ENCODE data around the gene IFT80. TPM values are rescaled to one million over a fixed set of nuclear protein-coding genes. Genes with fewer than 3 reads are reported as not detected.

Gene IFT80
- total and polyA plus RNA-seq, 9 of the 15 experiments (the other 6 are each of a cell fraction or from before 2014, with no cell fraction given), result 6.7 to 21.1 (median 16.4) TPM

DNA sequence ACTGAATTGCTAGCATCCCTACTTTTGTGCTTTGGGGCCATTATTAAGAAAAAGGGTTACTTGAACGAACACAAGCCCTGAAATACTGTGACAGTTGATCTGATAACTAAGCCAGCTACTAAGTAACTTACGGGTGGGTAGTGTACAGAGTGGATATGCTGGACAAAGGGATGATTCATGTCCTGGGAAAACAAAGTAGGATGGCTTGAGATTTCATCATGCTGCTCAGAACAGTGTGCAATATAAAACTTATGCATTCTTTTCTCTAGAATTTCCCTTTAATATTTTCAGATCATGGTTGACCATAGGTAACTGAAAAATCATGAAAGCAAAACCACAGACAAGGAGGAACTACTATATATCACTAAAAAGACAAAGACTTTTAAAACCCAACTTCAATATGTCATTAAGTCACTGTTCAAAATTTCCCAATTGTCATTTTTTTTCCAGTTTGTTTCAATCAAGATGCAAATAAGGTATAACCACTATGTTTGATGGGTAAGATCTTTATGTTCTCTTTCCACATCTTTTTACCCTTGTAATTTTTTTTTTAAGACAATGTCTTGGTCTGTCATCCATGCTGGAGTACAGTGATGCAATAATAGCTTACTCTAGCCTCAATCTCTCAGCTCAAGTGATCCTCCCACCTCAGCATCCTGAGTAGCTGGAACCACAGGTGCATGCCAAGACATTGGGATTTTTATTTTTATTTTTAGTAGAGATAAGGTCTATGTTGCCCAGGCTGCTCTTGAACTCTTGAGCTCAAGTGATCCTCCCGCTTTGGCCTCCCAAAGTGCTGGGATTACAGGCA lies 67.7 kb downstream of the IFT80 start (continued):
- TF ChIP-seq, protein P1, sequence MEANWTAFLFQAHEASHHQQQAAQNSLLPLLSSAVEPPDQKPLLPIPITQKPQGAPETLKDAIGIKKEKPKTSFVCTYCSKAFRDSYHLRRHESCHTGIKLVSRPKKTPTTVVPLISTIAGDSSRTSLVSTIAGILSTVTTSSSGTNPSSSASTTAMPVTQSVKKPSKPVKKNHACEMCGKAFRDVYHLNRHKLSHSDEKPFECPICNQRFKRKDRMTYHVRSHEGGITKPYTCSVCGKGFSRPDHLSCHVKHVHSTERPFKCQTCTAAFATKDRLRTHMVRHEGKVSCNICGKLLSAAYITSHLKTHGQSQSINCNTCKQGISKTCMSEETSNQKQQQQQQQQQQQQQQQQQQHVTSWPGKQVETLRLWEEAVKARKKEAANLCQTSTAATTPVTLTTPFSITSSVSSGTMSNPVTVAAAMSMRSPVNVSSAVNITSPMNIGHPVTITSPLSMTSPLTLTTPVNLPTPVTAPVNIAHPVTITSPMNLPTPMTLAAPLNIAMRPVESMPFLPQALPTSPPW (CRISPR knock-in tag; IDR thresholded peaks at IDR 0.05), result no peak
- TF ChIP-seq HNRNPH1 (optimal IDR thresholded peaks at IDR 0.05; ENCODE audit: low read depth, low read length) (no peak), TAF7 (tag; IDR thresholded peaks at IDR 0.05) (peak; percentile 16; the same call in 1 of the 2 replicates), CEBPB (tag; IDR thresholded peaks at IDR 0.05) (peak; percentile 74), TAF9B (IDR thresholded peaks at IDR 0.05; ENCODE audit: partially characterized antibody) (no peak), U2AF2 (optimal IDR thresholded peaks at IDR 0.05; ENCODE audit: low read depth, low read length) (no peak), FOXA1 (IDR thresholded peaks at IDR 0.05; ENCODE audit: borderline replicate concordance) (no peak), FOXA3 (CRISPR knock-in tag; conservative IDR thresholded peaks at IDR 0.05 in 1 of 2, IDR thresholded peaks at IDR 0.05 in 1 of 2) (peak in 1 of 2 experiments; percentile 72; a peak in 2 of 4 replicates), ZKSCAN1 (IDR thresholded peaks at IDR 0.05; ENCODE audit: low read depth, low read length) (no peak), TSC22D4 (tag; IDR thresholded peaks at IDR 0.05) (no peak), SP1 (CRISPR knock-in tag; IDR thresholded peaks at IDR 0.05) (no peak), ZNF140 (CRISPR knock-in tag; IDR thresholded peaks at IDR 0.05) (no peak), EP300 (IDR thresholded peaks at IDR 0.05; ENCODE audit: low read length) (peak; percentile 87)
- TF ChIP-seq, protein P2, sequence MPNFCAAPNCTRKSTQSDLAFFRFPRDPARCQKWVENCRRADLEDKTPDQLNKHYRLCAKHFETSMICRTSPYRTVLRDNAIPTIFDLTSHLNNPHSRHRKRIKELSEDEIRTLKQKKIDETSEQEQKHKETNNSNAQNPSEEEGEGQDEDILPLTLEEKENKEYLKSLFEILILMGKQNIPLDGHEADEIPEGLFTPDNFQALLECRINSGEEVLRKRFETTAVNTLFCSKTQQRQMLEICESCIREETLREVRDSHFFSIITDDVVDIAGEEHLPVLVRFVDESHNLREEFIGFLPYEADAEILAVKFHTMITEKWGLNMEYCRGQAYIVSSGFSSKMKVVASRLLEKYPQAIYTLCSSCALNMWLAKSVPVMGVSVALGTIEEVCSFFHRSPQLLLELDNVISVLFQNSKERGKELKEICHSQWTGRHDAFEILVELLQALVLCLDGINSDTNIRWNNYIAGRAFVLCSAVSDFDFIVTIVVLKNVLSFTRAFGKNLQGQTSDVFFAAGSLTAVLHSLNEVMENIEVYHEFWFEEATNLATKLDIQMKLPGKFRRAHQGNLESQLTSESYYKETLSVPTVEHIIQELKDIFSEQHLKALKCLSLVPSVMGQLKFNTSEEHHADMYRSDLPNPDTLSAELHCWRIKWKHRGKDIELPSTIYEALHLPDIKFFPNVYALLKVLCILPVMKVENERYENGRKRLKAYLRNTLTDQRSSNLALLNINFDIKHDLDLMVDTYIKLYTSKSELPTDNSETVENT (CRISPR knock-in tag; IDR thresholded peaks at IDR 0.05), result no peak
- TF ChIP-seq, protein P3, sequence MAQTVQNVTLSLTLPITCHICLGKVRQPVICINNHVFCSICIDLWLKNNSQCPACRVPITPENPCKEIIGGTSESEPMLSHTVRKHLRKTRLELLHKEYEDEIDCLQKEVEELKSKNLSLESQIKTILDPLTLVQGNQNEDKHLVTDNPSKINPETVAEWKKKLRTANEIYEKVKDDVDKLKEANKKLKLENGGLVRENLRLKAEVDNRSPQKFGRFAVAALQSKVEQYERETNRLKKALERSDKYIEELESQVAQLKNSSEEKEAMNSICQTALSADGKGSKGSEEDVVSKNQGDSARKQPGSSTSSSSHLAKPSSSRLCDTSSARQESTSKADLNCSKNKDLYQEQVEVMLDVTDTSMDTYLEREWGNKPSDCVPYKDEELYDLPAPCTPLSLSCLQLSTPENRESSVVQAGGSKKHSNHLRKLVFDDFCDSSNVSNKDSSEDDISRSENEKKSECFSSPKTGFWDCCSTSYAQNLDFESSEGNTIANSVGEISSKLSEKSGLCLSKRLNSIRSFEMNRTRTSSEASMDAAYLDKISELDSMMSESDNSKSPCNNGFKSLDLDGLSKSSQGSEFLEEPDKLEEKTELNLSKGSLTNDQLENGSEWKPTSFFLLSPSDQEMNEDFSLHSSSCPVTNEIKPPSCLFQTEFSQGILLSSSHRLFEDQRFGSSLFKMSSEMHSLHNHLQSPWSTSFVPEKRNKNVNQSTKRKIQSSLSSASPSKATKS (CRISPR knock-in tag; IDR thresholded peaks at IDR 0.05), result no peak
- TF ChIP-seq, protein P4, sequence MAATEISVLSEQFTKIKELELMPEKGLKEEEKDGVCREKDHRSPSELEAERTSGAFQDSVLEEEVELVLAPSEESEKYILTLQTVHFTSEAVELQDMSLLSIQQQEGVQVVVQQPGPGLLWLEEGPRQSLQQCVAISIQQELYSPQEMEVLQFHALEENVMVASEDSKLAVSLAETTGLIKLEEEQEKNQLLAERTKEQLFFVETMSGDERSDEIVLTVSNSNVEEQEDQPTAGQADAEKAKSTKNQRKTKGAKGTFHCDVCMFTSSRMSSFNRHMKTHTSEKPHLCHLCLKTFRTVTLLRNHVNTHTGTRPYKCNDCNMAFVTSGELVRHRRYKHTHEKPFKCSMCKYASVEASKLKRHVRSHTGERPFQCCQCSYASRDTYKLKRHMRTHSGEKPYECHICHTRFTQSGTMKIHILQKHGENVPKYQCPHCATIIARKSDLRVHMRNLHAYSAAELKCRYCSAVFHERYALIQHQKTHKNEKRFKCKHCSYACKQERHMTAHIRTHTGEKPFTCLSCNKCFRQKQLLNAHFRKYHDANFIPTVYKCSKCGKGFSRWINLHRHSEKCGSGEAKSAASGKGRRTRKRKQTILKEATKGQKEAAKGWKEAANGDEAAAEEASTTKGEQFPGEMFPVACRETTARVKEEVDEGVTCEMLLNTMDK (IDR thresholded peaks at IDR 0.05; ENCODE audit: borderline replicate concordance, insufficient read depth, low read depth, low read length, poor library complexity, severe bottlenecking), result no peak
- TF ChIP-seq, protein P5, sequence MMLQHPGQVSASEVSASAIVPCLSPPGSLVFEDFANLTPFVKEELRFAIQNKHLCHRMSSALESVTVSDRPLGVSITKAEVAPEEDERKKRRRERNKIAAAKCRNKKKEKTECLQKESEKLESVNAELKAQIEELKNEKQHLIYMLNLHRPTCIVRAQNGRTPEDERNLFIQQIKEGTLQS (IDR thresholded peaks at IDR 0.05), result peak; percentile 94
- TF ChIP-seq, protein P5 (CRISPR knock-in tag; conservative IDR thresholded peaks at IDR 0.05), result no peak

Data from K562 (cell line).